Measurements from ENCODE around the gene ZNF681. TPM values are rescaled to one million over a fixed set of nuclear protein-coding genes. Genes with fewer than 3 reads are reported as not detected.
"Not testable (repeated sequence)": the region's sequence is repeated elsewhere in the genome, so short reads cannot be mapped to it uniquely, and the experiment has no call there.

Gene ZNF681
- total RNA-seq, 1 experiment from 2014 or later: 2.4 TPM

- Histone ChIP-seq H3K79me2 (ENCODE audit: low read depth) (peaks cover 33% of the 10 kb centered on the region), H3K9me3 (ENCODE audit: insufficient read depth, low read depth) (peaks cover 26% of the 10 kb centered on the region), H2AFZ (peak overlapping the region; percentile 80), H3K4me3 (peak overlapping the region; percentile 64), H3K4me1 (replicated peaks; ENCODE audit: insufficient read depth) (peaks cover 14% of the 10 kb centered on the region), H3K9me2 (ENCODE audit: insufficient read depth) (no peaks in the 10 kb centered on the region), H3K27ac (peak overlapping the region; percentile 88), H3F3A (ENCODE audit: insufficient read depth, low read depth) (peaks cover 16% of the 10 kb centered on the region), H4K20me1 (ENCODE audit: insufficient read depth) (no peaks in the 10 kb centered on the region), H3K27me3 (ENCODE audit: insufficient read depth, low read depth) (no peaks in the 10 kb centered on the region), H3K36me3 (ENCODE audit: low read depth) (peaks cover 27% of the 10 kb centered on the region), H3K4me2 (peak overlapping the region; percentile 83)
- CTCF ChIA-PET: no interaction called here
- TSS peak; percentile 30 for BruUV-seq (replicated peaks)
- intact Hi-C loops (cut with micrococcal nuclease; ENCODE audit: unreplicated experiment): loop anchor here (2.0 to 10.0 kb wide), 4 partner anchors 60 to 272 kb away; partner anchors contain the start of genes ZNF675 and ZNF726
- POLR2A ChIA-PET (ENCODE audit: unreplicated experiment): no interaction called here
- TF ChIP-seq EZH2 (IDR thresholded peaks at IDR 0.05; ENCODE audit: low read depth) (no peak), CTCF (conservative IDR thresholded peaks at IDR 0.05) (no peak)
- DNase-seq: no peak
These were observed 3.8 kb upstream of the ZNF681 start for GRCh38 chr19:23762548-23762883.

- H3K9me2 ChIP-seq (ENCODE audit: insufficient read depth); H3K27me3 ChIP-seq (ENCODE audit: insufficient read depth, low read depth); POLR2A ChIA-PET (ENCODE audit: unreplicated experiment); CTCF ChIA-PET; H3K4me3 ChIP-seq; H2AFZ ChIP-seq; BruUV-seq (replicated peaks); H4K20me1 ChIP-seq (ENCODE audit: insufficient read depth); H3K27ac ChIP-seq; DNase-seq; H3K4me2 ChIP-seq: not testable (repeated sequence)
- H3K79me2 ChIP-seq (ENCODE audit: low read depth): peaks cover 23% of the 10 kb centered on the region
- H3K9me3 ChIP-seq (ENCODE audit: insufficient read depth, low read depth): peaks cover 24% of the 10 kb centered on the region
- intact Hi-C loops (cut with micrococcal nuclease; ENCODE audit: unreplicated experiment): loop anchor here (10.0 kb wide), 1 partner anchor 274 kb away; no protein-coding TSS in a partner anchor
- peaks cover 21% of the 10 kb centered on the region for H3K36me3 ChIP-seq (ENCODE audit: low read depth)
- peaks cover 18% of the 10 kb centered on the region for H3K4me1 ChIP-seq (replicated peaks; ENCODE audit: insufficient read depth)
- peaks cover 16% of the 10 kb centered on the region for H3F3A ChIP-seq (ENCODE audit: insufficient read depth, low read depth)
These were observed 1.6 kb upstream of the ZNF681 start for GRCh38 chr19:23760326-23760725.

- H3K27me3 ChIP-seq (ENCODE audit: insufficient read depth, low read depth); H3F3A ChIP-seq (ENCODE audit: insufficient read depth, low read depth); BruUV-seq (replicated peaks); H3K4me3 ChIP-seq; DNase-seq; H3K4me1 ChIP-seq (replicated peaks; ENCODE audit: insufficient read depth); H4K20me1 ChIP-seq (ENCODE audit: insufficient read depth); POLR2A ChIA-PET (ENCODE audit: unreplicated experiment); H3K9me2 ChIP-seq (ENCODE audit: insufficient read depth); H3K27ac ChIP-seq; H3K4me2 ChIP-seq; H3K79me2 ChIP-seq (ENCODE audit: low read depth); intact Hi-C loops (cut with micrococcal nuclease; ENCODE audit: unreplicated experiment); H2AFZ ChIP-seq; CTCF ChIA-PET: not testable (repeated sequence)
- H3K36me3 ChIP-seq (ENCODE audit: low read depth): peaks cover 40% of the 10 kb centered on the region
- H3K9me3 ChIP-seq (ENCODE audit: insufficient read depth, low read depth): peaks cover 76% of the 10 kb centered on the region
These were observed 15.0 kb downstream of the ZNF681 start for GRCh38 chr19:23743633-23744232.

GRCh38 chr19:23730729-23731465 is 27.8 kb downstream of the ZNF681 start:
- peaks cover 28% of the 10 kb centered on the region for H3K9me3 ChIP-seq (ENCODE audit: insufficient read depth, low read depth)
- intact Hi-C loops (cut with micrococcal nuclease; ENCODE audit: unreplicated experiment); H3K4me2 ChIP-seq; H4K20me1 ChIP-seq (ENCODE audit: insufficient read depth); H3K79me2 ChIP-seq (ENCODE audit: low read depth); H3K27me3 ChIP-seq (ENCODE audit: insufficient read depth, low read depth); H3K4me1 ChIP-seq (replicated peaks; ENCODE audit: insufficient read depth); H3F3A ChIP-seq (ENCODE audit: insufficient read depth, low read depth); H2AFZ ChIP-seq; H3K4me3 ChIP-seq; H3K36me3 ChIP-seq (ENCODE audit: low read depth); H3K27ac ChIP-seq; H3K9me2 ChIP-seq (ENCODE audit: insufficient read depth); DNase-seq; POLR2A ChIA-PET (ENCODE audit: unreplicated experiment); BruUV-seq (replicated peaks): not testable (repeated sequence)
- CTCF ChIA-PET: interaction anchor here (0.7 kb wide), 1 partner anchor 597 kb away, joined by 3 read pairs; no protein-coding TSS in a partner anchor

GRCh38 chr19:23724161-23724560 is 34.5 kb downstream of the ZNF681 start:
- BruUV-seq (replicated peaks); CTCF ChIA-PET; H3K27ac ChIP-seq; H3K4me3 ChIP-seq; H2AFZ ChIP-seq; H3K79me2 ChIP-seq (ENCODE audit: low read depth); H3K9me2 ChIP-seq (ENCODE audit: insufficient read depth); H3K36me3 ChIP-seq (ENCODE audit: low read depth); H3K4me2 ChIP-seq; H4K20me1 ChIP-seq (ENCODE audit: insufficient read depth); H3K4me1 ChIP-seq (replicated peaks; ENCODE audit: insufficient read depth); H3F3A ChIP-seq (ENCODE audit: insufficient read depth, low read depth); H3K9me3 ChIP-seq (ENCODE audit: insufficient read depth, low read depth); POLR2A ChIA-PET (ENCODE audit: unreplicated experiment); H3K27me3 ChIP-seq (ENCODE audit: insufficient read depth, low read depth); DNase-seq; intact Hi-C loops (cut with micrococcal nuclease; ENCODE audit: unreplicated experiment): not testable (repeated sequence)

Measured in PC-9 (cell line).